Smooth muscle cell (in vitro differentiated cells): ENCODE results near the gene JAKMIP1. TPM values are rescaled to one million over a fixed set of nuclear protein-coding genes. Genes with fewer than 3 reads are reported as not detected.
A peak's percentile ranks its signal among the peaks of the same experiment; 100 is the strongest.

ENCODE experiments used
- DNase-seq: peaks from one replicate; lab custom pipeline; 2025; ENCODE audit not compliant: unreplicated experiment; lab: John Stamatoyannopoulos, UW
- H2AFZ ChIP-seq: fragments of 200-600 bp; sonication (generic); 2 replicates; pipeline ENCODE4 v1.6.0; 2016; ENCODE audit warnings: antibody characterized with exemption, low read depth, mild to moderate bottlenecking
- H3F3A ChIP-seq: fragments of 200-600 bp; sonication (generic); 2 replicates; pipeline ENCODE4 v1.6.0; 2017; ENCODE audit warnings: antibody characterized with exemption, low read depth
- H3K27ac ChIP-seq: fragments of 200-600 bp; sonication (generic); 2 replicates; pipeline ENCODE4 v1.5.1; 2016; ENCODE audit warnings: low read depth, mild to moderate bottlenecking
- H3K27me3 ChIP-seq: fragments of 200-600 bp; sonication (generic); 2 replicates; pipeline ENCODE4 v1.6.1; 2016; ENCODE audit warnings: low read depth, mild to moderate bottlenecking
- H3K36me3 ChIP-seq: fragments of 200-600 bp; sonication (generic); 2 replicates; pipeline ENCODE4 v1.5.1; 2016; ENCODE audit warnings: low read depth
- H3K4me1 ChIP-seq: fragments of 200-600 bp; sonication (generic); 2 replicates; pipeline ENCODE4 v1.5.1; 2016; ENCODE audit warnings: low read depth
- H3K4me2 ChIP-seq: fragments of 200-600 bp; sonication (generic); 2 replicates; pipeline ENCODE4 v1.6.0; 2016; ENCODE audit warnings: mild to moderate bottlenecking
- H3K4me3 ChIP-seq: fragments of 200-600 bp; sonication (generic); 2 replicates; pipeline ENCODE4 v1.5.1; 2016; ENCODE audit warnings: mild to moderate bottlenecking
- H3K79me2 ChIP-seq: fragments of 200-600 bp; sonication (generic); 2 replicates; pipeline ENCODE4 v1.6.0; 2016; ENCODE audit warnings: low read depth, mild to moderate bottlenecking
- H3K9ac ChIP-seq: fragments of 200-600 bp; sonication (generic); 2 replicates; pipeline ENCODE4 v1.6.0; 2016; ENCODE audit warnings: low read depth
- H3K9me3 ChIP-seq: fragments of 200-600 bp; sonication (generic); replicated peaks from 2 replicates; pipeline ENCODE4 v1.5.1; 2016; ENCODE audit warnings: low read depth
- H4K20me1 ChIP-seq: fragments of 200-600 bp; sonication (generic); 2 replicates; pipeline ENCODE4 v1.6.0; 2016; ENCODE audit warnings: low read depth
- WGBS: methylation state at CpG from one replicate; pipeline ENCODE4 v1.1.7; 2016; ENCODE audit warnings: low lambda C conversion rate; 5-methylcytosine and 5-hydroxymethylcytosine counted together
- polyA plus RNA-seq: library from polyadenylated mRNA; unstranded; fragments of >200 nt; fragmentation: Nextera tagmentation; extraction: Ambion mirVana; gene quantifications from 2 replicates; pipeline ENCODE4 v1.2.1, GENCODE V29; 2016
- total RNA-seq: library from RNA; depleted of rRNA; stranded (reverse); fragments of >200 nt; gene quantifications from 2 replicates; pipeline ENCODE4 v1.2.3, GENCODE V29; 2014
- TF ChIP-seq, protein P1 (sequence below): fragments of 200-600 bp; sonication (generic); IDR thresholded peaks from 2 replicates; pipeline ENCODE4 v1.5.1; 2017; ENCODE audit warnings: borderline replicate concordance, mild to moderate bottlenecking, antibody characterized with exemption; ENCODE audit not compliant: insufficient read depth, poor library complexity, severe bottlenecking

JAKMIP1 gene
- total and polyA plus RNA-seq, 2 experiments from 2014 or later = 0.64 TPM; not detected in 1

DNA sequence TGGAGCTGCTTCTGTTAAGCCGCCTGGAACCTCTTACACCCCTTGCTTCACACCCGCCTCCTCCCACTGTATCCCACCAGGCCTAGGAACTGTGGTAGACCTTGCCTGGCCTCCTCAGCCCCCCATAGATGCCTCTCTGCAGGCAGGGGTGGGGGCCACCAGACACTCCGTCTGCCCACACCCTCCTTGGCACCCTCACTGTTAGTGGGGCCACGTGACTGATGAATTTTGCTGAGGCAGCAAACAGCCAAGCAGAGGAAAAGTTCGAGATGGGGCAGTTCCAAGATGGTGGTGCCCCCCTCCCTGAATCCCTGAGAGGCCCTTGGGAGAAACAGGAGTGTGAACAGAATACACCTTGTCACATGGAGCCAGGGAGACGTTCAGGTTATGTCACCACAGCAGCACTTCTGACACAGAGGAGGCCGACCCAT lies 141.0 kb downstream of the JAKMIP1 start:
- H3K4me2 ChIP-seq = no peak overlapping the region
- no peaks in the 10 kb centered on the region for H3K79me2 ChIP-seq
- no peak overlapping the region for H3K27ac ChIP-seq
- no peak for DNase-seq
- no peaks in the 10 kb centered on the region for H3K4me1 ChIP-seq
- WGBS = 88% methylated on average over 7 of the region's 7 CpGs
- H3K27me3 ChIP-seq = no peaks in the 10 kb centered on the region
- no peak overlapping the region for H3K9ac ChIP-seq
- H3K36me3 ChIP-seq = no peaks in the 10 kb centered on the region
- TF ChIP-seq, protein P1, sequence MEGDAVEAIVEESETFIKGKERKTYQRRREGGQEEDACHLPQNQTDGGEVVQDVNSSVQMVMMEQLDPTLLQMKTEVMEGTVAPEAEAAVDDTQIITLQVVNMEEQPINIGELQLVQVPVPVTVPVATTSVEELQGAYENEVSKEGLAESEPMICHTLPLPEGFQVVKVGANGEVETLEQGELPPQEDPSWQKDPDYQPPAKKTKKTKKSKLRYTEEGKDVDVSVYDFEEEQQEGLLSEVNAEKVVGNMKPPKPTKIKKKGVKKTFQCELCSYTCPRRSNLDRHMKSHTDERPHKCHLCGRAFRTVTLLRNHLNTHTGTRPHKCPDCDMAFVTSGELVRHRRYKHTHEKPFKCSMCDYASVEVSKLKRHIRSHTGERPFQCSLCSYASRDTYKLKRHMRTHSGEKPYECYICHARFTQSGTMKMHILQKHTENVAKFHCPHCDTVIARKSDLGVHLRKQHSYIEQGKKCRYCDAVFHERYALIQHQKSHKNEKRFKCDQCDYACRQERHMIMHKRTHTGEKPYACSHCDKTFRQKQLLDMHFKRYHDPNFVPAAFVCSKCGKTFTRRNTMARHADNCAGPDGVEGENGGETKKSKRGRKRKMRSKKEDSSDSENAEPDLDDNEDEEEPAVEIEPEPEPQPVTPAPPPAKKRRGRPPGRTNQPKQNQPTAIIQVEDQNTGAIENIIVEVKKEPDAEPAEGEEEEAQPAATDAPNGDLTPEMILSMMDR = no peak
- H3K4me3 ChIP-seq = no peak overlapping the region
- no peaks in the 10 kb centered on the region for H3K9me3 ChIP-seq
- no peaks in the 10 kb centered on the region for H3F3A ChIP-seq
- no peaks in the 10 kb centered on the region for H4K20me1 ChIP-seq
- H2AFZ ChIP-seq = no peak overlapping the region

DNA sequence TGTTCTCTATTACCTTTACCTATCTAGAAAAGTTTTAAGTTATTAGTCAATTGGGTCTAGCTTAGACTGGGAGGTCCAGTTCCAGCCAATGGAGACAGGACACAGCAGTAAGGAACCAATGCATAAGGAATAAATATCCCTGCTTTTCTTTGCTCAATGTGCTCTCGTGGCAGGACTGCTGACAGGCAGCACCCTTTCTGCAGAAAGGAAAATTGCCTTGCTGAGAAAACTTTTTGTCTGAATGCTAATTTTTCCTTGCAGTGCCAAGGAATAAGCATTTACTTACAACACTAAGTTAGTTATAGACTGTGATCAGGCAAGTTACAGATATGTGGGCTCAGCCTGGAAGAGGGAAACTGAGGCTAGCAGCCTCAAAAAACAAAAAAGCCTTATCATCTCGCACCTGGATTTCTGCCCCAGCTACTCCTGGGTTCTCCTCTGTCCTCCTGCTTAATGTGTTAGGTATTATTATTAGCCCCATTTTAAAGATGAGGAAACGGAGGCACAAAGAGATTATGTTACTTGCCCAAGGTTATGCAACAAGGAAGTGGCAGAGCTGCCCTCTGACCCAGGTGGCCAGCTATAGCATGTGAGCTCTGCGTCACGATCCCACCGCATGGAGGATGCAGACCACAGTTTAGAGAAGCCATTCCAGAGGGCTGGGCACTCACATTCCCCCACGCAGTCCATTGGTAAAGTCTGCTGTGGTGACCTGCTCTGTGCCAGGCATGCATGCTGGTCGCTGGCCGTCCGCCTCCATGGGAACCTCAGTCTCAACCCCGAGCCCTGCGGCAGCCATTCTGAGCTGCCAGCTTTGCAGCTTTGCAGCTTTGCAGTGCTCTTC lies 141.6 kb downstream of the JAKMIP1 start:
- H3K4me1 ChIP-seq = no peaks in the 10 kb centered on the region
- H3K27ac ChIP-seq = no peak overlapping the region
- H3K79me2 ChIP-seq = no peaks in the 10 kb centered on the region
- no peak for DNase-seq
- 94% methylated on average over 12 of the region's 12 CpGs for WGBS
- no peaks in the 10 kb centered on the region for H3K27me3 ChIP-seq
- H4K20me1 ChIP-seq = no peaks in the 10 kb centered on the region
- no peaks in the 10 kb centered on the region for H3K36me3 ChIP-seq
- TF ChIP-seq, protein P1 = no peak
- no peak overlapping the region for H3K4me3 ChIP-seq
- no peaks in the 10 kb centered on the region for H3F3A ChIP-seq
- no peak overlapping the region for H3K4me2 ChIP-seq
- no peaks in the 10 kb centered on the region for H3K9me3 ChIP-seq
- no peak overlapping the region for H3K9ac ChIP-seq
- peak overlapping the region; percentile 56 for H2AFZ ChIP-seq

DNA sequence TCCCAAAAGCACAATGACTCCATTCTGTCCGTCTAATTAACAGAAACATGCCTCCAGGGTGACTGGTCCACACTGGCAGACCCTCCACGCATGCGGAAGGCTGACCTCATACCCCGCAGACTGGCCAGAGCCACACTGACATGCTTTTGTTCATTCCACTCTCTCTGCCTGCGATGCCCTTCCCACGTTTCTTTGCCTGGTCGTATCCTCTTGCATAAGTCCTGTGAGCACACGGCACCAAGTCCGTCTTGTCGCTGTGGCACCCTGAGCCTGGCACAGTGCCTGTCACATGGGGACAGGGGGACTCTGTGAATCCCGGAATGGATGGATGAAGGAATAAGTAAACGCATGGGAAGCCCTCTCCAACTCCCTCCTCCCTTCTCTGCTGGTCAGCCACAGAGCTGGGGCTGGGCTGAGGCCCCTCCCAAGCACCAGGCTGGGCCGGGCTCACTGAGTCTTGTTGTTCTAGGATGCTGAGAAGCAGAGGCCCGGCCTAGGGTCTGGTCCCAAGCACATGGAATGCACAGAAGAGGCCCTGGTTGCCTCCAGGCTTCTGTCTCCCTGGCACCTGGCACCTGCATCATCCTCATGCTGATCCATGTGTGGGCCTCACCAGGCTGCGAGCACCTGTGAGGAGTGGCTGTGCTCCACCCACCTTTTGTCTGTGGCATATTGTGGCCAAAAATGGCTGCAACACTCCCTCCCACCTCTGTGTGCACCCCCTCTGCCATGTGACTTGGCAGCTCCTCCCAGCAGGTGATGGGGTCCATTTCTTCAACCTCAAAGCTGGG lies 143.2 kb downstream of the JAKMIP1 start:
- Histone ChIP-seq H2AFZ (no peak overlapping the region), H3K9ac (no peak overlapping the region), H3K36me3 (no peaks in the 10 kb centered on the region), H3K27ac (no peak overlapping the region), H3K79me2 (no peaks in the 10 kb centered on the region), H3F3A (no peaks in the 10 kb centered on the region), H4K20me1 (no peaks in the 10 kb centered on the region), H3K9me3 (no peaks in the 10 kb centered on the region), H3K27me3 (no peaks in the 10 kb centered on the region), H3K4me1 (no peaks in the 10 kb centered on the region), H3K4me2 (no peak overlapping the region), H3K4me3 (no peak overlapping the region)
- no peak for DNase-seq
- TF ChIP-seq, protein P1 = no peak
- 80% methylated on average over 15 of the region's 15 CpGs for WGBS
